ENCODE results near the gene CFAP54. TPM values are rescaled to one million over a fixed set of nuclear protein-coding genes. Genes with fewer than 3 reads are reported as not detected.
A peak's percentile ranks its signal among the peaks of the same experiment; 100 is the strongest.

Gene CFAP54
- total RNA-seq, 4 donors from 2014 or later: 3.0 to 5.4 (median 4.1) TPM

DNA sequence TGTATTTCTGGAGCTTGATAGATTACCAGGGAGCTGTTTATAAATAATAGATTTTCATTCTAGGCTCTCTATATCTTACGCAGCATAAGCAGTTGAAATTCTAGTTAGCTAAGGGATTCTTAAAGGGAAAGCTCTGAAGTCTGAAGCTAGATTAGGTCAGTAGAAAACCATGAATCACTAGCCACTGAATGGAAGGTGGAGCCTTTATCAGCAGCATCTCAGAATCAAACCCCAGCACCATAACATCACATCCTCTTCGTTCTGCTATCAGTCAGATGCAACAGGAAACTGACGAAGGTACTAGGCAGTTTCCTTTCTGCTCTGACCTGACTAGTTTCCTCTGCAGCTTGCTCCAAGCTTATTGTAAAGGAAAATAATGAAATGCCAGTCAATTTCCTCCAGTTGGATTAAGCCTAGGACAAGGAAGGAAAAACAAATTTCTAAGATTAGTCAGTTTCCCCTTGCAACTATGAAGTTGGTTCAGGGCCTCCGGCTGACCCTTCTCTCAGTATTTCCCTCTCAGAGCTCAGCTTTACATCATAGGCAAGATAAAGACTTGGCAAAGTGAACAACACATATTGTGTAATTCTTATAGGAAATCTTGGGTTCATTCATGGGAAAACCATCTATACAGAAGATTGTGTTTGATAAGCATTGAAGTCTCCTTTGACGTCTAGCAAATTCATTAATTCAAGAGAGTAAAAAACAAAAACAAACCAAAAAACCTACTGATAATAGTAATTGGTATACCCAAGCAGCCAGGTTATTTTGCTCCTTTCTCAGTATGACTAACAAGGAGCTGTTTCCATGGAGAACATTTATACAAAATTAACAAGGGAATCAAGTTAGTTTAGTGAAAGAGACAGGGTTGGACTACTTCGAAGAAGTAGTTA is 43.4 kb upstream of the CFAP54 start:
- 65 to 74% methylated on average over 6 of the region's 6 CpGs for WGBS, 2 donors
- H3K27ac ChIP-seq: peak overlapping the region; percentile 33 to 69 (median 56)
- DNase-seq: no peak
- no peaks in the 10 kb centered on the region for H3K27me3 ChIP-seq
- peak in 1 of 2 donors; percentile 17 for TF ChIP-seq POLR2A (IDR thresholded peaks at IDR 0.05)
- TF ChIP-seq, protein P1, sequence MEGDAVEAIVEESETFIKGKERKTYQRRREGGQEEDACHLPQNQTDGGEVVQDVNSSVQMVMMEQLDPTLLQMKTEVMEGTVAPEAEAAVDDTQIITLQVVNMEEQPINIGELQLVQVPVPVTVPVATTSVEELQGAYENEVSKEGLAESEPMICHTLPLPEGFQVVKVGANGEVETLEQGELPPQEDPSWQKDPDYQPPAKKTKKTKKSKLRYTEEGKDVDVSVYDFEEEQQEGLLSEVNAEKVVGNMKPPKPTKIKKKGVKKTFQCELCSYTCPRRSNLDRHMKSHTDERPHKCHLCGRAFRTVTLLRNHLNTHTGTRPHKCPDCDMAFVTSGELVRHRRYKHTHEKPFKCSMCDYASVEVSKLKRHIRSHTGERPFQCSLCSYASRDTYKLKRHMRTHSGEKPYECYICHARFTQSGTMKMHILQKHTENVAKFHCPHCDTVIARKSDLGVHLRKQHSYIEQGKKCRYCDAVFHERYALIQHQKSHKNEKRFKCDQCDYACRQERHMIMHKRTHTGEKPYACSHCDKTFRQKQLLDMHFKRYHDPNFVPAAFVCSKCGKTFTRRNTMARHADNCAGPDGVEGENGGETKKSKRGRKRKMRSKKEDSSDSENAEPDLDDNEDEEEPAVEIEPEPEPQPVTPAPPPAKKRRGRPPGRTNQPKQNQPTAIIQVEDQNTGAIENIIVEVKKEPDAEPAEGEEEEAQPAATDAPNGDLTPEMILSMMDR (IDR thresholded peaks at IDR 0.05): no peak
- intact Hi-C loops (cut with DNase I): no loop called here
- H3K9me3 ChIP-seq: no peaks in the 10 kb centered on the region
- H3K4me1 ChIP-seq: peaks cover 0 to 3% of the 10 kb centered on the region in 2 donors
- no peaks in the 10 kb centered on the region for H3K36me3 ChIP-seq
- no peak overlapping the region for H3K4me3 ChIP-seq (replicated peaks in 1 of 3)

DNA sequence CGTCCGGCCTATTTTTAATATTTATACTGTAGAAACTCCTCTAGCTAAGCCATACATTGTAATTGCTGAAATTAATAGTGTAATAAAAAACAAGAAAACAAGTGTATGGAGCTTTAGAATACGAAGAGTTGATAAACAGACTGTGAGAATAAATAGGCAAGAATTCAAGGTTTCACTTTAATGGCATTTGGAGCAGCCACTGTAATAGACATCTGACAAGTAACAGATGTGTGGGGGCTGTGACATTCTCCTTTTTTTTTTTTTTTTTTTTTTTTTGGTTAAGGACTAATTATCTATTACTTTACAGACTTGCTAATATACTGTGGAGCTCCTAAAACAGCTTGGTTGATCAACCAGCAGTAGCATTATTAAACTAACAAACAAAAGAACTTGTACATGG is 42.1 kb upstream of the CFAP54 start:
- H3K9me3 ChIP-seq: no peaks in the 10 kb centered on the region
- no peaks in the 10 kb centered on the region for H3K27me3 ChIP-seq
- WGBS, 2 donors: 96% methylated on average over 3 of the region's 3 CpGs
- H3K27ac ChIP-seq: no peak overlapping the region
- H3K36me3 ChIP-seq: no peaks in the 10 kb centered on the region
- no peak overlapping the region for H3K4me3 ChIP-seq (replicated peaks in 1 of 3)
- TF ChIP-seq POLR2A (IDR thresholded peaks at IDR 0.05): no peak
- TF ChIP-seq, protein P1 (IDR thresholded peaks at IDR 0.05): no peak
- intact Hi-C loops (cut with DNase I): no loop called here
- no peak for DNase-seq
- H3K4me1 ChIP-seq: peaks cover 0 to 3% of the 10 kb centered on the region in 2 donors

DNA sequence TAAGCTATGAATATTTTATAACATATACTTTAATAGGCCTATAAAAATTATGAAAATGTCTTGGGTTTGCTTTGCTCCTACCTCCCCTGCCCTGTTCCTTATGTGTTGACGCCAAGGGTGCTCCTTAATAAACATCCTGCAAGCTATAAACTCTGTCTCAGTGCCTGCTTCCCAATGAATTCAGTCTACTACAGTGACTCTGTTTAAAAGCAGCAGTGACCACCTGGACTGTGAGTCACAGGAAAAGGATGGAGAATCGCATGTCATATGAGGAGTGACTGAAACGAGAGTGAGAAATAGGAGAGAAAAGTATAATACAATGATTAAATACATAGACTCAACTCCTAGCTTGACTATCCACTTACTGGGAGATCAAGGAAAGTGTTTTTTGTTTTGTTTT is 41.1 kb upstream of the CFAP54 start:
- no peak for DNase-seq
- H3K36me3 ChIP-seq: no peaks in the 10 kb centered on the region
- H3K27me3 ChIP-seq: no peaks in the 10 kb centered on the region
- H3K27ac ChIP-seq: no peak overlapping the region
- WGBS, 2 donors: 80 to 87% methylated on average over 3 of the region's 3 CpGs
- intact Hi-C loops (cut with DNase I): no loop called here
- no peaks in the 10 kb centered on the region for H3K9me3 ChIP-seq
- no peak overlapping the region for H3K4me3 ChIP-seq (replicated peaks in 1 of 3)
- TF ChIP-seq POLR2A (IDR thresholded peaks at IDR 0.05): no peak
- TF ChIP-seq, protein P1 (IDR thresholded peaks at IDR 0.05): no peak
- H3K4me1 ChIP-seq: peaks cover 0 to 3% of the 10 kb centered on the region in 2 donors

DNA sequence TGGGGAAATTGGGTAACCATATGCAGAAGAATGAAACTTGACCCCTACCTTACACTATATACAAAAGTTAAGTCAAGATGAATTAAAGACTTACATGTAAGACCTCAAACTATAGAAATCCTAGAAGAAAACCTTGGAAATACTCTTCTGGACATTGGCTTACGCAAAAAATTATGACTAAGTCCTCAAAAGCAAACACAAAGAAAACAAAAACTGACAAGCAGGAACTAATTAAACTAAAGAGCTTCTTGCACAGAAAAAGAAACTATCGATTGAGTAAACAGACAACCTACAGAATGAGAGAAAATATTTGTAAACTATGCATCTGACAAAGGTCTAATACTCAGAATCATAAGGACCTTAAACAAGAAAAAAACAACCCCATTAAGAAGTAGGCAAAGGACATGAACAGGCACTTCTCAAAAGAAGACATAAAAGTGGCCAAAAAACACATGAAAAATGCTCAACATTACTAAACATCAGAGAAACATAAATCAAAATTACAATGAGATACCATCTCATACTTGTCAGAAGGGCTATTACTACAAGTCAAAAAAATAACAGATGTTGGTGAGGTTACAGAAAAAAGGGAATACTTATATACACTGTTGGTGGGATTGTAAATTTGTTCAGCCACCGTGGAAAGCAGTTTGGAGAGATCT is 37.0 kb upstream of the CFAP54 start:
- no peaks in the 10 kb centered on the region for H3K36me3 ChIP-seq
- H3K27ac ChIP-seq: no peak overlapping the region
- TF ChIP-seq, protein P1 (IDR thresholded peaks at IDR 0.05): no peak
- no peak for TF ChIP-seq POLR2A (IDR thresholded peaks at IDR 0.05)
- no peaks in the 10 kb centered on the region for H3K9me3 ChIP-seq
- 71 to 76% methylated on average over 3 of the region's 3 CpGs for WGBS, 2 donors
- H3K27me3 ChIP-seq: no peaks in the 10 kb centered on the region
- H3K4me3 ChIP-seq (replicated peaks in 1 of 3): no peak overlapping the region
- intact Hi-C loops (cut with DNase I): no loop called here
- no peaks in the 10 kb centered on the region for H3K4me1 ChIP-seq
- DNase-seq: no peak

DNA sequence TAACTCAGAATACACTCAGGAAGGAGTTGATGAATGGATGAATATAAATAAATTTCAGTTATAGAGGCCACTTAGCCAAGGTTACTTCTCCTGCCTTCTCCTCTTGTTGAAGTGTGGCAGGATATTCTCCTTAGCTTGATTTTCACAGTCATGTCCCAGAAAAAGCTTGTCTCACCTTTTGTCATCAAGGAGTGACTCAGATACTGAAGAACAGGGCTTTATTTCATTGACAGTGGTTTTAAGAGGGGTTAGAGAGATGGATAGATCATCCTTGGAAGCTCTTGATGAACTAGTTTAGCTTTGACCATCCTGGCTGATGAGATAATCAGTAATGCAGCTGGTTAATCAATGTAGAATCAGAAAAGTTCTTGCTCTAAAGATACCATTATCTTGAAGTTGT is 35.0 kb upstream of the CFAP54 start:
- H3K4me3 ChIP-seq (replicated peaks in 1 of 3): no peak overlapping the region
- H3K27me3 ChIP-seq: no peaks in the 10 kb centered on the region
- H3K27ac ChIP-seq: no peak overlapping the region
- H3K36me3 ChIP-seq: no peaks in the 10 kb centered on the region
- no peaks in the 10 kb centered on the region for H3K4me1 ChIP-seq
- H3K9me3 ChIP-seq: no peaks in the 10 kb centered on the region
- intact Hi-C loops (cut with DNase I): no loop called here
- TF ChIP-seq, protein P1 (IDR thresholded peaks at IDR 0.05): no peak
- no peak for TF ChIP-seq POLR2A (IDR thresholded peaks at IDR 0.05)
- no peak for DNase-seq

Data from thyroid gland (tissue), 4 donors.